Glutamatergic neuron (in vitro differentiated cells): ENCODE data around the gene EPHX1. TPM values are rescaled to one million over a fixed set of nuclear protein-coding genes. Genes with fewer than 3 reads are reported as not detected.

Source experiments
- DNase-seq: peaks from one replicate; pipeline ENCODE4 v3.0.0; 2022
- H3K27ac Mint-ChIP-seq: one replicate; pipeline ENCODE4 v1.8.0; 2020; ENCODE audit warnings: mild to moderate bottlenecking, mixed read lengths, inconsistent platforms; ENCODE audit not compliant: unreplicated experiment
- H3K27me3 Mint-ChIP-seq: one replicate; pipeline ENCODE4 v1.8.0; 2020; ENCODE audit warnings: mild to moderate bottlenecking, moderate library complexity, mixed read lengths, inconsistent platforms; ENCODE audit not compliant: unreplicated experiment
- H3K36me3 Mint-ChIP-seq: one replicate; pipeline ENCODE4 v1.8.0; 2020; ENCODE audit warnings: mild to moderate bottlenecking, mixed read lengths, inconsistent platforms; ENCODE audit not compliant: unreplicated experiment
- H3K4me1 Mint-ChIP-seq: one replicate; pipeline ENCODE4 v1.8.0; 2020; ENCODE audit warnings: mild to moderate bottlenecking, low read depth, mixed read lengths, inconsistent platforms; ENCODE audit not compliant: unreplicated experiment
- H3K4me3 Mint-ChIP-seq: one replicate; pipeline ENCODE4 v1.8.0; 2020; ENCODE audit warnings: mild to moderate bottlenecking, mixed read lengths, inconsistent platforms; ENCODE audit not compliant: unreplicated experiment
- H3K9me3 Mint-ChIP-seq: one replicate; pipeline ENCODE4 v1.8.0; 2020; ENCODE audit warnings: mild to moderate bottlenecking, moderate library complexity, mixed read lengths, inconsistent platforms; ENCODE audit not compliant: unreplicated experiment
- CTCF ChIP-seq: fragments of 200-600 bp; sonication (generic); IDR thresholded peaks from one replicate; pipeline ENCODE4 v1.5.0; 2021; ENCODE audit not compliant: partially characterized antibody, unreplicated experiment
- total RNA-seq: library from RNA; stranded (reverse); fragmentation: NEBNext Ultra II Directional; extraction: Animal tissue kit (Norgen Biotek cat#: 25700); gene quantifications from one replicate; pipeline ENCODE4 v1.2.1, GENCODE V29; 2021; ENCODE audit not compliant: unreplicated experiment

EPHX1 gene
- total RNA-seq, 1 donor from 2014 or later, result 60.4 TPM

- H3K36me3 Mint-ChIP-seq, result no peaks in the 10 kb centered on the region
- no peak overlapping the region for H3K27ac Mint-ChIP-seq
Measured at GRCh38 chr1:225870911-225871310, 61.0 kb downstream of the EPHX1 start.

DNA sequence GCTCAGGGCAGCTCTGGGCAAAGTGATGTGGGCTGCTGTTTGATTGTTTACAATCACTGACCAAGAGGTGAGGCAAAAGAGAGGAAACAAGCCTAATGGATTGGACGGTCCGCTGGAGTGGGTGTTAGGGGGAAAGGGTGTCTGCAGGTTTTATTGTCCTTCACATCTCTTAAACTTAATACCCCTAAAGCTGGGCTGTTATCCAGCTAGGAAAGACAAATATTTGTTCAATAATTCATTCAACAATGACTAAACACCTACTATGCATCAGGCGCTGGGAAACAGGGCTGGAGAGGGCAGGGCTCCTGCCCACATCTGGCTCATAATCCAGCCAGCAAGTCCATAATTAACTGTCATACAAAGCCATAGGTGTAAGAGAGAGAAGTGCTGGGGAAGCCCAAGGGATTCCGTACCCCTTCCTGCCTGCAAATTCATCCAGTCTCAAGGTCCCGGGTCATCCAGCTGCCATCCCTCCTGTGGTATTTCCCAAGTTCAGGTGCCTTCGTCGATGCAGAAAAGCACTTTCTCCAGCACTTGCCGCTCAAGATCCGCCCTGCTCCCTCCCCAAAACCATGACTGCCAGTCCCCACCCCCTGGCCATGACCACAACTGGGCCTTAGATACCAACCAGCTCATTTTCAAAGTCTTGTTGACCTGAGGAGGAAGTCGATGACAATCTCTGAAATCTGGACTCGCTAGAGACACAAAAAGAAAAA lies 61.6 kb downstream of the EPHX1 start:
- Mint-ChIP-seq H3K4me3 (no peak overlapping the region), H3K36me3 (no peaks in the 10 kb centered on the region), H3K9me3 (peaks cover 4% of the 10 kb centered on the region), H3K27ac (no peak overlapping the region), H3K4me1 (peaks cover 10% of the 10 kb centered on the region), H3K27me3 (peaks cover 5% of the 10 kb centered on the region)
- TF ChIP-seq CTCF, result no peak
- DNase-seq, result no peak

More at GRCh38 chr1:225870911-225871310, 61.0 kb downstream of the EPHX1 start:
- peaks cover 3% of the 10 kb centered on the region for H3K9me3 Mint-ChIP-seq
- TF ChIP-seq CTCF, result no peak
- peaks cover 8% of the 10 kb centered on the region for H3K4me1 Mint-ChIP-seq
- no peak overlapping the region for H3K4me3 Mint-ChIP-seq
- peaks cover 5% of the 10 kb centered on the region for H3K27me3 Mint-ChIP-seq
- no peak for DNase-seq

DNA sequence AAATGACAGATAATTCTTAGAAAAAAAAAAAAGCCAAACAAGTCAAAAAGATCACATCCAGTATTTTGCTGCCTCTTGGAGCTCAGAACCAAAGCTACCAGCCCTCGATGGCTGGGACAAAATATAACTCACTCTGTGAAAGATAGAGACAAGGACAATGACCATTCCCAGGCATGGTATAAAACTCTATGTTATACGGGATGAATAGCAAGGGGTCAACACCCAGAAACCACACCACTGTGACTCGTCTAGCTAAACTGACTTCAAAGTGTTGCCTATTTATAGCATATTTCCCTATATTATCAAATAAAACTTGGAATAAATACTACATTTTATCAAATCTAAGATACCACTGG lies 62.1 kb downstream of the EPHX1 start:
- Mint-ChIP-seq H3K27me3 (peaks cover 5% of the 10 kb centered on the region), H3K27ac (no peak overlapping the region), H3K36me3 (no peaks in the 10 kb centered on the region), H3K4me3 (no peak overlapping the region), H3K4me1 (peaks cover 10% of the 10 kb centered on the region), H3K9me3 (peaks cover 5% of the 10 kb centered on the region)
- no peak for TF ChIP-seq CTCF
- no peak for DNase-seq

GRCh38 chr1:225873281-225873850 lies 63.4 kb downstream of the EPHX1 start:
- H3K4me1 Mint-ChIP-seq, result peaks cover 17% of the 10 kb centered on the region
- H3K9me3 Mint-ChIP-seq, result peaks cover 9% of the 10 kb centered on the region
- no peak for DNase-seq
- no peaks in the 10 kb centered on the region for H3K36me3 Mint-ChIP-seq
- no peak for TF ChIP-seq CTCF
- H3K27ac Mint-ChIP-seq, result no peak overlapping the region
- no peak overlapping the region for H3K4me3 Mint-ChIP-seq
- peaks cover 7% of the 10 kb centered on the region for H3K27me3 Mint-ChIP-seq

DNA sequence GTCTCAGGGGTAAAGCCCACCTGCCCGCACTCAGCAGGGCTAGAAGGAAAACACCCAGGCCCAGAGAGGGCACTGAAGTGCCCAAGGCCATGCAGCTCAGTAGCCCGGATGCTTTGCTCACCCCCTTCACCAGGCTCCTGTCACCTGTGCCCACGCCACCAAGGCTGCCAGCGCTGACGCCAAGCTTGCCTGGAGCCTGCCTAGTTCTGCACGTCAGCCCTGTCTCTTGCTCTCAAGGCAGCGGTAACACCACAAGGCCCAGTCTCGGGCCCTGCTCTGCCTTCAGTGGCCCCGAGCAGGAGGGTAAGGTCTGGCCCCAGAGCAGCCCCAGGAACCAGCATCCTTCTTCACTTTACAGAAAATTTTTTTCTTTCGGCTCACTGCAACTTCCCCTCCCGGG lies 64.5 kb downstream of the EPHX1 start:
- no peaks in the 10 kb centered on the region for H3K36me3 Mint-ChIP-seq
- no peak overlapping the region for H3K27ac Mint-ChIP-seq
- no peak for DNase-seq
- peaks cover 7% of the 10 kb centered on the region for H3K27me3 Mint-ChIP-seq
- peaks cover 15% of the 10 kb centered on the region for H3K4me1 Mint-ChIP-seq
- peaks cover 8% of the 10 kb centered on the region for H3K9me3 Mint-ChIP-seq
- no peak for TF ChIP-seq CTCF
- H3K4me3 Mint-ChIP-seq, result no peak overlapping the region
